Cerebellar cortex (tissue), 1 donor: Measurements from ENCODE around the gene FKBP1C.
"Not testable (repeated sequence)": the region's sequence is repeated elsewhere in the genome, so short reads cannot be mapped to it uniquely, and the experiment has no call there.

Experiments
- DNase-seq: peaks from one replicate; pipeline ENCODE4 v3.0.0-alpha.2; 2015; ENCODE audit warnings: low spot score

FKBP1C gene

DNA sequence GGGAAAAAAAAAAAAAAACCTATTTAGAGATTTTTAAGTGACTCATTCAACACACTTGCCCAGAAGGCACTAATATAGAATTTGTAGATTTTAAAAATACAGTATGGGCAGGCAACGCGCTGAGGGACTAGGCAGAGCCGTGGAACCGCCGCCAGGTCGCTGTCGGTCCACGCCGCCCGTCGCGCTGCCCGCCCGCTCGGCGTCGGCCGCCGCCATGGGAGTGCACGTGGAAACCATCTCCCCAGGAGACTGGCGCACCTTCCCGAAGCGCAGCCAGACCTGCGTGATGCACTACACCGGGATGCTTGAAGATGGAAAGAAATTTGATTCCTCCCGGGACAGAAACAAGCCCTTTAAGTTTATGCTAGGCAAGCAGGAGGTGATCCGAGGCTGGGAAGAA lies at the start of gene FKBP1C:
FKBP1C (plus strand) TSS at position 127 of the 400 bp plus-strand sequence.
- not testable (repeated sequence) for DNase-seq

DNA sequence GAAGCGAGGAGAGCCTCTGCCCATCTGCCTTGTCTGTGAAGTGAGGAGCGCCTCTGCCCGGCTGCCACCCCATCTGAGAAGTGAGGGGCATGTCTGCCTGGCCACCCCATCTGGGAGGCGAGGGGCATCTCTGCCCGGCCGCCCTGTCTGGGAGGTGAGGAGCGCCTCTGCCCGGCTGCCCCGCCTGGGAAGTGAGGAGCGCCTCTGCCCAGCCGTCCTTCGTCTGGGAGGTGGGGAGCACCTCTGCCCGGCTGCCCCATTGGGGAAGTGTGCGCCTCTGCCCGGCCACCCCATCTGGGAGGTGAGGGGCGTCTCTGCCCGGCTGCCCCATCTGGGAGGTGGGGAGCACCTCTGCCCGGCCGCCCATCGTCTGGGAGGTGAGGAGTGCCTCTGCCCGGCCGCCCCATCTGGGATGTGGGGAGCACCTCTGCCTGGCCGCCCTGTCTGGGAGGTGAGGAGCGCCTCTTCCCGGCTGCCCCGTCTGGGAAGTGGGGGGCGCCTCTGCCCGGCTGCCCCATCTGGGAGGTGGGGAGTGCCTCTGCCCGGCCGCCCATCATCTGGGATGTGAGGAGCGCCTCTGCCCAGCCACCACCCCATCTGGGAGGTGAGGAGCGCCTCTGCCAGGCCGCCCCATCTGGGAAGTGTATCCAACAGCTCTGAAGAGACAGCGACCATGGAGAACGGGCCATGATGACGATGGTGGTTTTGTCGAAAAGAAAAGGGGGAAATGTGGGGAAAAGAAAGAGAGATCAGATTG lies 47.0 kb upstream of the FKBP1C start:
- DNase-seq: not testable (repeated sequence)

DNA sequence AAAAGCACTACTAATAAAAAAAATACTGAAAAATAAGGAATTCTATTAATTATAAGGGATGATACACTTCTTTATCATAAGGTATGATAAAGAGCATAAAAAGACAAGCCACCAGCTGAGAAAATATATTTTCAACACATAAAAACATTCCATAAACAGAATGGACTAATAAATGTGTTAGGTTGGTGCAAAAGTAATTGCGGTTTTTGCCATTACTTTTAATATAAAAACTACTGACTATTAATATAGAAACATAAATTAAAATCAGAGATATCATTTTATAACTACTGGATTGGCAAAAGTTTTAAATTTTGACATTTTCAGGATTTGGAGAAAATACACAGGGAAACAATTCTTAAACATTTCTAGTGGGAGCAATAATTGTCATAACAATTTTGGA lies 37.1 kb upstream of the FKBP1C start:
- no peak for DNase-seq

DNA sequence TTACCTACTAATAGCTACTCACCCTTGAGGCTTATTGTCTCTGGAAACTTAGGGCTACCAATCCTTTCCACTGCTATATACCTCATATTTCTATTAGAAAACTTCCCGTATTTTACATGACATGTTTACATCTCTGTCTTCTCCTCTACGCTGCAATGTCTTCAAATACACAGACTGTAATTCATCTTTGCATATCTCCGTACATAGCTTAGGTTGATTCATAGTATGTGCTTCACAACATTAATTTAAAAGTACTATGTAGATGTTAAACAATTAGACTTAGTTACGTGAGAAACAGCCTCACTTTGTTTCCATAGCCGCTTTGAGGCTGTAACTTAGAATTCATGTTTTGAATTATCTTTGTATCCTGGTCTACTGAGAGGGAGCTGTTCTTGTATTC lies 35.1 kb upstream of the FKBP1C start:
- no peak for DNase-seq

DNA sequence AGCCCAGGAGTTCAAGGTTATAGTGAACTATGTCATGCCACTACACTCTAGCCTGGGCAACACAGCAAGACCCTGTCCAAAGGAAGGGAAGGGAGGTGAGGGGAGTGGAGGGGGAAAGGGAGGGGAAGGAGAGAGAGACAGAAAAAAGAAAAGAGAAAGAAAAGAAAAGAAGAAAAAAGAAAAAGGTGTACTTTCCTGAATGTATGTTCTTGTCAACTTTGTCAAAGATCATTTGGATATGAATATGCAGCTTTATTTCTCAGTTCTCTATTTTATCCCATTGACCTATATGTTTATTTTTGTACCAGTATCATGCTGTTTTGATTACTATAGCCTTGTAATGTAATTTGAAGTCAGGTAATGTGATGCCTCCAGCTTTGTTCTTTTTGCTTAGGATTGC lies 30.9 kb upstream of the FKBP1C start:
- DNase-seq: no peak

DNA sequence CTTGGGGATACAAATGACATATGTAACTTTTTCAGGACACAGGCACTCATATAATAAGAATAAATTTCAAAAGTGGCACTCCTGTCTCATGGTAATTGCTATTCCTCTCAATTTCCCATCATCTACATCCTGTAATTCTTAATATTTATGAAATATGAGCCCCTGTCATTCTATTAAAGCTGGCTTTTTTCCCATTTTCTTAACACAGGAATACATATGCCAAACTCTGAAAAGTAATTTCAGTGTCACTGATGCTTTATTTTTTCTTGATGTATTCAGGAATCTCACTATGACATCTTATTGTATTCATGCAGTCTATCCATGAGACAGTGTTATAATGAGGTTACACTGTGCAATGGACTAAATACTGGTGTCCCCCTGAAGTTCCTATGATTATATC lies 24.3 kb upstream of the FKBP1C start:
- no peak for DNase-seq

DNA sequence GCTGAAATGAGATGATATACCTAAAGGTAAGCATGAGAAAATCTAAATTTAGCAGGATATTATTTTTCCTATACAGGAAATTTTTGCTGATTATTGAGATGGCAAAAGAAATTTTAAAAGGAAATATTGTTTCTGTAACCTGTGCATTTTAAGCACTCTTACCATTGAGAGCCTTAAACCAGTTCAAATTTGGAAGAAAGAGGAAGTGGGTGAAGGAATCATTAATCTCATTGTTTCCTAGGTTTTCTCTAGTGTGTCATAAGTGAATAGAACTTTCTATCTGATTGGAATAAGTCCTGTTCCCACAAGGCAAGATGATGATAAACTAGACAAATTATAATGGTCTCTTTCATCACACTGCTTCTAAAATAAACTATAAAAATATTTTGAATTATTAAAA lies 22.4 kb upstream of the FKBP1C start:
- no peak for DNase-seq

DNA sequence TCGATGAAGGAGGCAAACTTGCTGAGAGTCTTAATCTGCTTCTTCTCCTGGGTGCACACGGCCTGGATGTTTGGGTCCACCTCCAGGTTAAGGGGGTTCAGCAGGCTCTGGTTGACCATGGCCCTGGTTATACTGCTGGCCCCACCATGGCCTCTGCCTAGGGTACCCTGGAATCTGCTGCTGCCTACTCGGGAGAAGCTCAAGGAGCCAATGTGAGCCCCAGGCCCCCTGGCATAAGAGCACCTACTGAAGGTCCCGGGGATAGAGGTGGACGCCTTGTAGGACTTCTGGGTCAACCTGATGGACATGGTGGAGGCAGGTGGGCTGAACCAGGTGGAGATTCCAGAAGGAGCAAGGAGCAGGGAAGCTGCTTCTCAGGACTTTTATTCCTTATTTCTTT lies 17.9 kb upstream of the FKBP1C start:
- no peak for DNase-seq

DNA sequence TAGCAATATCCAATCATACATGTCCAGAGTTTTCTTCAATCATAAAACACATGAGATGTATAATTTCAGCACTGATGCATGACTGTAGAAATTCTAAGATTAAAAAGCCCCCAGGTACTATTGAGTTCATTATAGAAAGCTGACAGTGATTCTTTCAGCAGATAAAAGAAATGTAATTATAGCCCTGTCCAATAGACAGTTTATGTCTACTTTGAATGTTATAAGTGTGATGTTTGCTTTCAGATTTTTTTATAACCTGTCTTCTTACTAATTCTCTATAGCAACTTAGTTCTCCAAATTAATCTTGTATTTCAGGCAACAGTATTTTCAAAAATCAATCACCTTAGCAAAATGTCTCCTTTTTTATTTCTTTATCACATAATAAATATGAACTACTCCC lies 13.5 kb upstream of the FKBP1C start:
- no peak for DNase-seq

DNA sequence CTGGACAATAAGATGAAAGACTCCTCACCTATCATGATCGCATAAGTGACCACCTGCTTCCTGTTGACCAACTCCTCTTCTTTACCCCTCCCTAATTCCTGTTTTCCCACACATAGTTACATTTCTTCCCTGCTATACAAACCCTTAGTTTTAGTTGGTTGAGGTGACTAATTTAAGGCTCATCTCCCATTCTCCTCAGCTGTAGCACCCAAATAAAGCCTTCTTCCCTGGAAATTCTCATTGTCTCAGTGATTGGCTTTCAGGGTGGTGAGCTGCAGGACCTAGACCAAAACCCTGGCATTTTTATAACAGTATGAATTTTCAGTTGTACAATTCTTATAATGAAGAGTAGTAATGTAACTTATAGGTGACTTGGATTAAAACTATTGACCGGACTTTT lies 2.1 kb downstream of the FKBP1C start:
- no peak for DNase-seq

DNA sequence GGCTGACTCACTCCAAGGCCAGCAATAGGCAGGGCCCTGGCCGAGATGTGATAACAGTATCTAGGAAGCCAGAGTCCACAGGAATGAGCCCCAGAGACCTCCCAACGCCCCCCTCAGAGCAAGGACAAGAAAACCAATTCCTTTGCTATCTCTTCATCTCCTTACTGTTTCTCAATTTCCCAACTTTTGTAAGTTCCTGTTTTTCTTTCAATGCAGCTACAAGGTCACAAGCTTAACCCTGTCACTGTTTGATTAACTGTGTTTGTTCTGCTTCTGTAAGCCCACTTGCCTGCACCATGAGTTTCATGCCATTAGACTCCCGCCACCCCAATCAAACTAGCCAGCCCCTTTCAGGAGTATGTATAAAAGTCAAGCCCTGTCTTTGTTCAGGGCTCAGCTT lies 3.5 kb downstream of the FKBP1C start:
- no peak for DNase-seq

DNA sequence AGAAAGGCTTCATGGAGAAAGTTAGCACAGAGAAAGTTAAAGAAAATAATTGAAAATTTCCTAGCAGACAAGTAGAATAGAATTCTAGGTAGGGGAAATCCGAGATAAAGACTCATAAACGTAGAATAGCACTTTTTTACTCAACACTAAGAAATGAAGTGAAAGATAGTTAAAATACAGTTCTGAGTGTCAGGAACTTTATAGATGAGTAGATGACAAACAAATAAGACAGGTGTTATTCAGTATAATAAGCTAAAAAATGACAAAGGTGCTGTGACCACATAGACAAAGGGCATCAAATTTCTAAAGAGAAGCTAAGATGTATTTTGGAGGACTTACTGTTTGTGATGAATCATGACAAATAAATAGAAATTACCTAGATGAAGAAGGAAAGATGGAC lies 12.9 kb downstream of the FKBP1C start:
- DNase-seq: no peak

DNA sequence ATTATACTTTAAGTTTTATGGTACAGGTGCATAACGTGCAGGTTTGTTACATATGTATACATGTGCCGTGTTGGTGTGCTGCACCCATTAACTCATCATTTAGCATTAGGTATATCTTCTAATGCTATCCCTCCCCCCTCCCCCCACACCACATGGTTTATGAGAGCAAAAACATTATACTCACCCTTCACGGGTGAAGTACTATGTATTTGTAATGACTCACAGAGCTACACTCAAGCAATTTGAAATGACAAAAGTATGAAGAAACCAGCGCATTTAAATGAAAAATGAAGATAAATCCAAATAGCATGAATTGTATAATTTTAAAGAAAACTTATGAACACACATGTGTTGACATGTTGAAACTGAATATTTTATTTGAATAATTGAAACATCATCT lies 14.7 kb downstream of the FKBP1C start:
- not testable (repeated sequence) for DNase-seq

DNA sequence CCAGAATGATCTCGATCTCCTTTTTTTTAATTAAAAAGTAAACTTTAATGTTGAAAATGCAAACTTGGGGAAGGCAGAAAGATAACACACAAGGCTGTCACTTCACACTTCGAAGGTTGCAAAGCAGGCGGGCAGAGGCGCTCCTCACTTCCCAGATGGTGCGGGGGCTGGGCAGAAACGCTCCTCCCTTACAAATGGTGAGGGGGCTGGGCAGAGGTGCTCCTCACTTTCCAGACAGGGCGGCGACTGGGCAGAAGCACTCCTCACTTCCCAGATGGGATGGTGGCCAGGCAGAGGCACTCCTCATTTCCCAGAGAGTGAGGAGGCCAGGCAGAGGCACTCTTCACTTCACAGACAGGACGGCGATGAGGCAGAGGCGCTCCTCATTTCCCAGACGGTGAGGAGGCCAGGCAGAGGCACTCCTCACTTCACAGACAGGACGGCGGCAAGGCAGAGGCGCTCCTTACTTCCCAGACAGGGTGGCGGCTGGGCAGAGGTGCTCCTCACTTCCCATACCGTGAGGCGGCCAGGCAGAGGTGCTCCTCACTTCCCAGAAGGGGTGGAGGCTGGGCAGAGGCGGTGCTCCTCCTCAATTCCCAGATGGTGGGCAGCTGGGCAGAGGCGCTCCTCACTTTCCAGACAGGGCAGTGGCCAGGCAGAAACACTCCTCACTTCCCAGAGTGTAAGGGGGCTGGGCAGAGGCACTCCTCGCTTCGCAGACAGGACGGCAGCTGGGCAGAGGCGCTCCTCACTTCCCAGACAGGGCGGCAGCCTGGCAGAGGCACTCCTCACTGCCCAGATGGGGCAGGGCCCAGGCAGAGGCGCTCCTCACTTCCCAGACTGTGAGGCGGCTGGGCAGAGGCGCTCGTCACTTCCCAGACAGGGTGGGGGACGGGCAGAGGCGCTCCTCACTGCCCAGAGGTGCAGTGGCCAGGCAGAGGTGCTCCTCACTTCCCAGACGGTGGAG lies 16.9 kb downstream of the FKBP1C start:
- DNase-seq: not testable (repeated sequence)

DNA sequence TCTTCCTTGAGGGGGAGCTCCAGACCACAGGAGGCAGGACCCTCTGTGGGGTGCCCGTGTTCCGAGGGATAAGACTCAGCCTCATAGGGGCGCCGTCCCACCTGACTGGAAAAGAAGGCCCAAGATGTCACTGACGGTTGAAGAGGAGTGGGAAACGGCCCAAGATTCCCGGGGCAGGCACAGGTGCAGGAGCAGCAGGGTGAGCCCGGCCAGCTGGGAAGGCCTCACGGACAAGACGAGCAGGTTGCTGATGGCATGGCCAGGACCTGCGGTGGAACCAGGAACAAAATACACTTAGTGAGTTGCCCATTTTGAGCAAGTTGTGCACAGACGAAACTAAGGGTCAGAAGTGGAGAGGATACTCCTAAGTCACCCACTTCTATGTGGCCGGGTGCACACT lies 18.8 kb downstream of the FKBP1C start:
- not testable (repeated sequence) for DNase-seq

DNA sequence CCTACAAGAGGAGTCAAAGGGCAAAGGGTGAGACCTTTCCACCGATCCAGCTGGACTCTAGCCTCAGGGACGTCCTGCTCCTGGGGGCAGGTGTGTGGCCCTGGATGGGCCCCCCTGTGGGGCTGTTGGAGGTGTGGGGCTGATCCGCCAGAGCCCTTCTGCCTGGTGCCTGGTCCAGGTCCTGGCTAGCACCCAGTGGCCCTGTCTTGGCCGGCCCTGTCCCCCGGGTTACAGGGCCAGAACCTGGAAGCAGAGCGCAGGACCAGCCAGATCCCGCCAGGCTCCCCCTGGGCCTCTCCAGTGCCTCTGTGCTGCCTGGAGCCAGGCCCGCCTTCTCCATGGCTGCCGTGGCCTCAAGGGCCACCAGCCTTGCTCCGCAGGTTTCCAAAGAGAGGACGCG lies 19.2 kb downstream of the FKBP1C start:
- DNase-seq: not testable (repeated sequence)

DNA sequence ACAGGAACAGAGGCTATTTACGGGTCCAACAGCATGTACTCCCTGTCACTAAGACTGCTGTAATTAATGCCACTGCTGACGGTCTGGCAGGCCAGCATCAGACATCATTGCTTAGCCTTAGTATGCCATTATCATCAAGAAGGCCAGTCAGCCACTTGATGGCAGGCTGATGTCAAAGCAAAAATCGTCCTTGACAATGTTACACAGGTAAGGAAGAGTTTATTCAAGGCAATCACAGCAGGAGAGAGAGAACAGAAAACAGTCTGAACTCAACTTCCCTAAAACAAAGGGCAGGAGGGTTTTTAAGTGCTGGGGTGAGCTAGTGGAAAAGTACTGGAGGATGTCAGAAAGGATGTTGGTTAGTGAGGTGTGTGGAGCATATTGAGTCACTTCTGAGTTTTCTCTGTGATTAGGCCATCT lies 25.1 kb downstream of the FKBP1C start:
- DNase-seq: no peak

DNA sequence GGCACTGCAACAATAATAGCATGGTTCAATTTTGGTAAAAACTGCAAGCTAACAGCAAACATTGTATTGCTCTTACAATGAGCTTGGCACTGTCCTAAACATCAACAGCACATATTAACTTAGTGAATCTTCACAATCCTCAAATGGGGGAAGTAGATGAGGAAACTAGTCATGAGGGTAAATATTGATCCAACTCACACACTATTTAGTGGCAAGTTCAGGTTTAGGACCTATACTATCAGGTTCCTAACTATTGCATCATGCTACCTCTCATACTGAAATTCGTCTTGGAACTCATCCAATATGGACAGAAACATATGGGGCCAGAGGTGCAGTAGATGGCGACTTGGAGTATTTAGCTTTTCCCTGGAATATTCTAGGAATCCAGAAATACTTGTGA lies 34.2 kb downstream of the FKBP1C start:
- DNase-seq: no peak

DNA sequence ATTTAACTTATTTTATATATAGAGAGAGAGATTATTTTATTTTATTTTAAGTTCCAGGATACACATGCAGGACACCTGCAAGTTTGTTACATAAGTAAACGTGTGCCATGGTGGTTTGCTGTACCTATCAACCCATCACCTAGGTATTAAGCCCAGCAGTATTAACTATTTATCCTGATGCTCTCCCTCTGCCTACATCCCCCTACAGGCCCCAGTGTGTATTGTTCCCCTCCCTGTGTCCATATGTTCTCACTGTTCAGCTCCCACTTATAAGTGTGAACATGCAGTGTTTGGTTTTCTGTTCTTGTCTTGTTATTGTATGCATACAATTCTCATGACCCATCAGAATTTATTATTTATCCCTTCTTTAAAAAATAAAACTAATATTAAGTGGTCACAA lies 34.6 kb downstream of the FKBP1C start:
- DNase-seq: no peak

DNA sequence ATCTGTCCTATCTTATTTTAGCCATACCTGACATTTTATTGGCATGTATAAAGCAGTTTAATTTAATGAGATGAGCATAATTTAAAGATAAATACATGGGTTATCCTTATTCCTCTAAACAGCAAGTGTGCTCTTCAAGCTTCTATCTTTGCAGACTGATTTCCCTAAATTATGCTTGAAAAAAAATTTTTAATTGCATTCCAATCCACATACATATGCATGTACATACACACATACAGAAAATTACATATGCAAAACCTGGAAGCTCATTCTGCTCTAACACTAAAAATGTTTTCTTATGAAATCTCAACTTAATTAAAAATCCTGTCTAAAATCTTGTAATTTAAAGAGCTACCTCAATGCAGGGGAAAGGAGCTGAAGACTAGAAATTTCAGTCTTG lies 35.3 kb downstream of the FKBP1C start:
- DNase-seq: no peak

DNA sequence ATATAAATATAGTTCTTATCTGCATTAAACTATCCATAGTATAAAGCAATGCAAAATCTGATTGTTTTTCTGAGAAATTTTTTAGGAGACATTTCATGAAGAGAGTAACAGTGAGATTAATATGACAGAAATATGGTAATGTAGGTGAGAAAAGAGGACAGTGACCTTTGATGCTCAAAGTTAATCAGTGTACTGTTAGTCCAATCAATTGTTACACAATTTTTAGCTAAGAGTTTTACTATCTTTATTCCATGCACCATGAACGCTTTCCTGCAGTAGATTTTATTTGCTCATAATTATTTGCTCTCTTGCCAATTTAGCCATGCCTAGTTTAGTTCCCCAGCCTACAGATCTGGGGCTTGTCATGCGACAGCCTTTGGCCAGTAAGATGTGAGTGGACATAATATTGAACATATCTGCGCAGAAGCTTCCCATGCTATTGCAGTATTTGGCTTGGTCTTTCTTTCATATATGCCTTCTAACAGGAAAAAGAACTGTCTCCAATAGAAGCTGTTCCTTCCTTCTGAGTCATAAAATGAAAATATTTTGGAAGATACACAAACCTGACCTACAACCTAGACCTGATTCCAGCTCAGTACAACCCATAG lies 38.7 kb downstream of the FKBP1C start:
- no peak for DNase-seq

DNA sequence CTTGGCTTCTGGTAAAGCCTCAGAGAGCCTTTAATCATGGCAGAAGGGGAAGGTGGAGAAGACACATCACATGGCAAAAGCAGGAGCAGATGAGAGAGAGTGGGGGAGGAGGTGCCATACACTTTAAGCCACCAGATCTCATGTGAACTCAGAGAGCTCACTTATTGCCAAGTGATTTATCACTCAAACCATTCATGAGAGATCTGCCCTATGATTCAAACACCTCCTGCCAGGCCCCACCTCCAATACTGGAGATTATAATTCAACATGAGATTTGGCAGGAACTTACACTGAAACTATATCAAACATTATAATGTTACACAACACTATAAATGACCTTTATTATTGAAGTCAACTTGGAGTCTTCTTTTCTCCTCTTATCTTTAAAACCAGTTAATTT lies 47.9 kb downstream of the FKBP1C start:
- DNase-seq: no peak

DNA sequence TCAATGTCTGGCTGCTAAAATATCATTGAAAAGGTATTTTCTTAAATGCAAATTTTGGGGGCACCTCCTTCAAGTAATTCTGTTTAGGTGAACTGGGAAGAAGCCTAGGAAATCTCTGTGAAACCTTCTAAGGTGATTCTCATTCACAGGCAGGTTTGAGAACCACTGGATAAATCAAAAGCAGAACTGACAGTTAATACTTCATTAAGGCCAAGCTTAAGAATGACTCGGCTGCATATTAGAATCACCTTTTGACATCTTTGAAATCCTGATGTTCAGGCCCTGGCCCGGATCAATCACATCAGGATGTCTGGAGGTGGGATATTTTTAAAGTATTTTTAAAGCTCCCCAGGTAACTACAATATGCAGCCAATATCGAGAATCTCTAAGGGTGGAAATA lies 50.6 kb downstream of the FKBP1C start:
- no peak for DNase-seq
